Measurements from ENCODE around the gene TRIB2.

Gene TRIB2

DNA sequence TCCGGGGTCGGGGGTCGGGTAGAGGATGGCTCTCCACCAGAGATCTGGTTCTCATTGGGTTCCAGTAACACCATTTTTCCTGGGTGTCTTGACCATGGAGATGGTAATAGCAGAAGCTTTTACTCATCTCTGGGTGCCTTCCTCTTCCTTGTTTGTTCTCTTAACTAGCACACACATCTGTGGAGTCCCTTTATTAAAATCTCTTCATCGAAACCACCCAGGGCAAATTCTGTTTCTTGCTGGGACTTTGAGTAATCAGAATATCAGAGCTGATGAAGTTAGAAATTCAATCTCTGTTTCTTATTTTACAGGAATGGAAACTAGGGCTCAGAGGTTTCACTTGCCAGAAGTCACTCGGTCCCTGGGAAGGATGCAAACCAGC, 15.0 kb upstream of the TRIB2 start:
- DNase-seq: no peak

DNA sequence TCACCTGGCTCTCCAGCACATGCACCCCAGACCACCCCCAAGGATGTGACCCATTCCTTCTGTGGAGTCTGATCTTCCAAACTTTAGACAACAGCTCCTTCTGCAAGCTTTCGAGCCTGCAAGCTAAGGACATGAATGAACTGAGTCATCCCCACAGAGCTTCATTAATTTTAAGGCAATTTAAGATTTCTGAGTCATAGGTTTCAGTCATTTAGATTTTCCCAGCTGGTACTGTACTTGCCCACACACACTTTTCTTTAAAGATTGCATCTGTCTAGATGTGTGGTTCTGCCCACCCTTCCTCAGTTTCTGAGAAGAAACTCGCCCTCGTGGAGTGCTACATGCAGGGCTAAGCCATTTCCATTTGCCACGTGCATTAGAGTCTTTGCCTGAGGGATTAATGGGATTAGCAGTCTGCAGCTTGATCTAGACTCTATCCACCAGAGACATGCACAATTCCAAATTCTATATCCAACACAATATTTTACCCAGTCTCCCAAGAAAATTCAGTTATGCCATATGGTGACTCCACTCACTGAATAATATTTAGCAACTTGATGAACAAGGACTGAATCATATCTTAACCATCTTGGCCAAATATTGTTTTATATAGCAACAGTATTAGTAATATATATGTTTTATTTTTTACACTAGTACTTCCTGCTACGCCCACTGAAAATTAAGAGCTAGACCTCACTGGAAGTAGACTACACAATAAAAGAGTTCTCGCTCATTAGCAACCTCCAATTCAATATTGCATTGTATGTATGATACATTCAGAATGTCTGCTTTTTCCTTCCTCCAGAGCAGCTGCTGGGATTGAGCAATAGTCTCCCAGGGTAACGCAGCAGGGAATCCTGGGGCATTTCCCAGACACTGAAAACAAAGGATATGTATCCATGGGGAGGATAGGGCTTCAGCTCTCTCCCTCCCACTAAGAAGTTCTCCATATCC, 14.3 kb upstream of the TRIB2 start:
- DNase-seq: peak; percentile 83

DNA sequence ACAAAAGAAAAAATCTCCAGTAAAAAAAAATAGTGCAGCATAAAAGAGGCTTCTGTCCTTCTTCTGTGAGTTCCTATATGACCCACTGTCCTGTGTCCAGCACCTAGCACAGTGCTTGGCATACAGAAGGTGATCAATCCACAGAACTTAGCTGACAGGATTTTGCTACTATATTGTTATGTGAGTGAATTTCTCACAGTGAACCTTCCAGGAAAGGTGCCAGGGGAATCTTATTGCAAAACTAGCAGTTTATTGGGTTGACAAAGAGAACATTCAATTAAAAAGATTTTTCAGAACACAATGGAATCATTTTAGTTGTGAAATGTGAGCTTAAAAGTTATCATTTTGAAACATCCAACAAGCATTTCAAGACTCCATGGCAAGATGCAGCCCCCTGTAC, 12.4 kb upstream of the TRIB2 start:
- DNase-seq: no peak

DNA sequence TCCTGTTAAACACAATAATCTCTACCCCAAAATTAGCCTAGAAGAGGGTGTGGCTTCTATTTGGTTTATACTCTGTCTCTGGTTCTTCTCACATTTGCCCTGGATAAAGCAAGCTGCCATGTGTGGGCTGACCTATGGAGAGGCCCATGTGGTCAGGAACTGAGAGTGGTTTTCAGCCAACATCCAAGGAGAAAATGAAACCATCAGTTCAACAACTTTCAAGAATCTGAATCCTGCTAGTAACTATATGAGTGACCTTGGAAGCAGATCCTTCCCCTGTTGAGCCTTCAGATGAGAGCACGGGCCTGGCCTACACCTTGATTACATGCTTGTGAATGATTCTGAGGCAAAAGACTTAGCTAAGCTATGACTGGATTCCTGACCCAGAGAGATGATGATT, 11.5 kb upstream of the TRIB2 start:
- no peak for DNase-seq

DNA sequence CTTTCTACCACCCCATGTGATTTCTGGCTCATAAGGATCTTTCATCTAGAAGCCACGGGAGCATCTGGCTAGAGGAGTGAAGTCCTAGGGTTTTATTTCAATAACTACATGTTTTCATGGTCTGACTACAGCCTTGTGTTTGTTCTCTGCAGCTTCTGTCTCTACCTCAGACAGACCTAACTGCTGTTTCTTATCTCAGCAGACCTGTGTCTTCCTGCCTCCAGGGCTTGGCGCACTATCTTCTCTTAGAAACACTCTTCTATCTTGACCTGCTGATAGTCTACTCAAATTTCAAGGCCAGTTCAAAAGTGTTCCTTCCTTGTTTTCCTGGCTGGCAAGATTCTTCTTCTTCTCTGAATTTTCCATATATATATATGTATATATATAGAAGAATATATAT, 11.0 kb upstream of the TRIB2 start:
- no peak for DNase-seq

DNA sequence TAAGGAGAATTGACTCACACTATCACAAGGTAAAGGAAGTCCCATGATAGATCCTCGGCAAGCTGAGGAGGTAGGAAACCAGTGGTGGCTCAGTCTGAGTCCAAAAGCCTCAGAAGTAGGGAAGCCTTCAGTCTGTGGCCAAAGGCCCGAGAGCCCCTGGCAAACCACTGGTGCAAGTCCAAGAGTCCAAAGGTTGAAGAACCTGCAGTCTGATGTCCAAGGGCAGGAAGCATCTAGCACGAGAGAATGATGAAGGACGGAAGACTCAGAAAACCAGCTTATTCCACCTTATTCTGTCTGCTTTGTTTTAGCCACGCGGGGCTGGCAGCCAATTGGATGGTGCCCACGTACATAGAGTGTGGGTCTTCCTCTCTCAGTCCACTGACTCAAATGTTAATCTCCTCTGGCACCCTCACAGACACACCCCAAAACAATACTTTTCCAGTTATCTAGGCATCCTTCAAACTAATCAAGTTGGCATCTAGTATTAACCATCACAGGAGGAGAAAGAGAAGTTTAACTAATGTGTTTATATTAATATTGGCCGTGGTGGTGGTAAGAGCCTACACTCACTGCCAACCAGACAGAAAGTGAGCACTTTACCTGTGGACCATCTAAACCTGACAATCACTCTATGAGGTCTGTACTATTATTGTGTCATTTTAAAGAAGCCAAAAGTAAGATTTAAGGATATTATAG, 8.1 kb upstream of the TRIB2 start:
- no peak for DNase-seq

DNA sequence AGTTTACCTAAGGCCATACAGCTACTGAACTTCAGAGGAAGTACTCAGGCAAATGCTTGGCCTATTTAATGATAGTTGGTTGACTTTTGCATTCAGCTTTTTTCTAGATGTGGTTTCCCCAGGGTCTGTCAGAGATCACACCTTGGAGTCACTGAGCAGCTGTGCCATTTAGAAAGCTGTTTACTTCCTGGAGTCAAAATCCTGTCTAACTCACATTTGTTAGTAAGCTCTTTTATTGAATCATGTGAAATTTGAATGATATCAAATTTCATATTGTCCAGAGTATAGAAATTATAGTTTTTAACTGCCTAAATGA, 7.6 kb upstream of the TRIB2 start:
- no peak for DNase-seq

DNA sequence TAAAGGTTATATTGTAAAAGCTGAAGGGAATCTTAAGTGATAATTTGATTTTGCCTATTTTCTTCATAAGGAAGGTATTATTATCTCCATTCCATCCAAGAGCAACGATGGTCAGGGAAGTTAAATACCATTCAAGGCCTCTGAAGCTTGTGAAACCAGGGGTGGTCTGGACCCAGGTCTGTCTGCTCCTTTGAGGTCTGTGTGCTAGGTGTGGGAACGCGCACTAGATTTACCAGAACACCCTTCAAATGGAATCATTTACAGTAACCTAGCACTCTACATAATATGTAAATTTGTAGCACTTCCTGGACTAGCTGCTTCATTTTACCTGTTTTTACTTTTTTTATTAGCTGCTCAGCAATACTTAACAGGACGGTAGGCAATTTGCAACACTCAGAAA, 6.4 kb upstream of the TRIB2 start:
- DNase-seq: no peak

DNA sequence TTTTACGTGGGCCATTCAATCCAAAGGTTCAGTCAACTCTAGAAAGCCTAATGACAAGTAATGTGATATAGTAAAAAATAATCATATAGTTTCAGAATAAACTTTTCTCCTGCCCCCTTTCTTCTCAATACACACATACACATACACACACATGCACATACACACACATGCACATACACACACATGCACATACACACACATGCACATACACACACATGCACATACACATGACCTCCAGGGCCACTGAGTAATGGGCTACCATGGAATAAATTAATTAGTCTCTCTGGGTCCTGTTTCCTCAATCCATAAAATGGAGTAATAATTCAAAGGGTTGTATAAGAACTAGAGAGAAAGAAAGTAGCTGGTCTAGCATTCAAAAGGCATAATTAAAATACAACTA, 5.4 kb upstream of the TRIB2 start:
- DNase-seq: no peak

DNA sequence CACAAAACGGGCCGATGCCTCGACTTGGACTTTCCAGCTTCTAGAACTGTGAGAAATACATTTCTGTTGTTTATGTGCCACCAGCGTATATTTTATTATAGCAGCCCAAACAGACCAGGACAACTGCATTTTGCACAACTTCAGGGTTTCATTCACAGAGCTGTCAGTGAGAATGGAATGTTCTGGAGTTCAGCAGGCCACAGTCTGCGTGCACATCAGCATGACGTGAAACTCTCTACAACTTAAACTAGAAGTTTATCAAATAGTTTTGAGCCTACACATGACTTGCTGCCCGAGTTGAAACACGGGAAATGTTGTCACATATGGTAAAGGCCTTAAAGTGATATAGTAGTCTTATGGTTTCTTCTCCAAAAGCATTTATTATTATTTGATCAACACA, 3.9 kb upstream of the TRIB2 start:
- DNase-seq: no peak

DNA sequence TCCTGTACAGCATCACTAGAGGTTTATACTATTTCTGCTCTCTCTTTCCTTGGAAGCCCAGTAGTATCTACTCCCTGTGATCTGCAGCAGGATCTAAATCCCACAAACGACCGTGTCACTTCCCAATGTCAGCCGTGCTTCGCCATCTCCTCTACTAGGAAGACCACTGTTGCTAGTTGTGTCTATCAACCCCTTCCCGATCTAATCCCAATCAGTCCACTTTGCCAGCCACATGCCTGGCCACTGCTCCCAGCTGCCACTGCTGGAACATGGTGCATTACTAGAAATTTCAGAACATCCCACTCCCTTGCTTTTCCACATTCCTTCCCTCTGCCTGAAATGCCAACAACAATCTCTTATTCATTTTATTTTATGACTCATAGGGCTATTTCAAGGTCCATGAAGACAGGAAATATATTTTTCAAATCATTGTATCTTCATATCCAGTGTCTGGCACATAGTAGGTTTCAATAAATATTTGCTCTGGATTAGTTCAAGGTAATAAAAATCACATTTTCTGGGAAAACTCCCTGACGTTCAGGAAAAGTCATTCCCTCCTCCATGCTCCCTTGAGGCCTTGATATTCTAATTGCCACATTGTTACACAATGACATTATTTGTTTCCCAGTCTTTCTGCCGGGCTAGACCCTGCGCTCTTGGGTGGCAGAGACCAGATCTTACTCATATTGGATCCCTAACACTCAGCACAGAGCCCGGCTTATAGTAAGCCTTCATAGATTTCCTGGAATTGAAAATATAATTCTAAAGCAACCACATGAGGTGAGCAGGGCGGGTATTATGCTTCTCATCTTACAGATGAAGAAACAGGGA, 2.1 kb upstream of the TRIB2 start:
- DNase-seq: no peak

DNA sequence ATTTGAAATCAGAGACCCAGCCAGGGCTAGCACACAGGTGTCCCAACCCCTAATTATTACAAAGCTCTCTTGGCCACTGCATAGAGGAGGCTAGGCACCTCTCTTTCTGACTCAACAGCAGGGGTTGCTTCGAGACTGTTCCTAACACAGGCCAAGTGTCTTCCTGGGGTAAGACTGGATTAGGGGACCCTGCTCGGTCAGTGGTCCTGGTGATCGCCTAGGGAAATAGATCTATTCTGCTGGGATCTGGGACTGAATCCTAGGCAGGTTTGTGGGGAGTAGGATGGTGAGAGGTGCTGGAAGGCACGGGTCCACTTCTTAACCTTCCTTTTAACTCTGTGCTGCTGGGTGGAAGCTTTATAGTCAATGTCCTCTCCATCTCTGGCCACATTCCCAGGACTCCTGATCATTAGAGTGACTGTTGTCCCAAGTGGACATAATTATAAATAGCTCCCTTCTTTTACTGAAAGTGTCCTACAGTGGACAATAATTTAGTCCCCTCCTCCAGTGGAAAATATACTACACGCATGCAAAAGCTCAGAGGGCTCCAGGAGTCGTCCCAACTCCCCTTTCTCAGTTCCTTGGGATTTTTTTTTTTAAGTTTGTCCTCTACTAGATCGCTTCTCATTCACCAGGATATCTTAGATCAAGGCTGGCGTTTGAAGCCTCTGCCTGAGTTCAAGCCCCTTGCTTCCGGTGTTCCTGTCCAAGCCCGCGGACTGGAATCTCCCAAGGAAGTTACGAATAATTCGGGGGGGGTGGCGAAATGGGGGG, 1.3 kb upstream of the TRIB2 start:
- no peak for DNase-seq

DNA sequence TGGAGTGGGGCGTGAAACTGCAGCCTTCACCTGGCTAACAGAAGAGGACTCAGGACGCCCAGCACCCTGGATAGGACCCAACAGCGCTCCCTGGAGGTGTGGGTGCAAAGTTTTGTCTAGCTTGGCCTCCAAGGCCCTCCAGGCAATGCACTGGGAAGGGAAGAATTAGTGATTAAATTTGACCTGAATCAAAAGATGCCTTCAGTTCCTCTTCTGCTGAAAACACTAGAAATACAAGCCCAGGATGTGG, 779 bp upstream of the TRIB2 start:
- peak; percentile 88 for DNase-seq

DNA sequence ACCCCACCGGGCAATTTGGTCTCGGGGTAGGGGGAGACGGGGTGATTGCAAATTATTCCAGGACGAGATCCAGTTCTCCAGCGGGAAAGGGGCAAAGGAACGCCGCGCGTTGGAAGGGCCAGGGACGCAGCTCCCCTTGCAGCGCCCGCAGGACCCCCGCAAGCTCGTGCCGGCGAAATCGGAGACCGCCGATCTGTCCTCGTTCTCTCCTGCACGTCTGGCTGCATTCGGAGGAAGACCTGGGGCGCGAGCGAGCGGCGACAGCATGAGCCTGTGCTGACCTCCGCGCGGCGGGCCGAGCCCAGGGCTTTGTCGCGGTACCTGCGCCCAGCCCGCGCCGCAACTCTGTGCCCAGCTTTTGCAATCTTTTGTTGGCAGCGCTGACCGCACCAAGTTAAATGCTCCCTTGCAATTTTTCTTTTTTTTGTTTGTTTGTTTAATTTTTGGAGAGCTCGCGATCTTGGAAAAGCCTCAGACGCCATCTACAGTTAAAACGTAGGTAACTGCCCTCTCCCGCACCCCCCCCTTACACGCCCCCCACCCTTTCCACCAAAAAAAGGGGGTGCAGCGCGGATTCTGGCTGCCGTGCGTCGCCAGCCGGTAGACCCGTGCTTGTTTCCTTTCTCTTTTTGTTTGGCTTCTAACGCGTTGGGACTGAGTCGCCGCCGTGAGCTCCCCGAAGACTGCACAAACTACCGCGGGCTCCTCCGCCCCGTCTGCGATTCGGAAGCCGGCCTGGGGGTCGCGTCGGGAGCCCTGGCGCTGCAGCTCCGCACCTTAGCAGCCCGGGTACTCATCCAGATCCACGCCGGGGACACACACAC, 667 bp downstream of the TRIB2 start:
- peak; percentile 72 for DNase-seq

DNA sequence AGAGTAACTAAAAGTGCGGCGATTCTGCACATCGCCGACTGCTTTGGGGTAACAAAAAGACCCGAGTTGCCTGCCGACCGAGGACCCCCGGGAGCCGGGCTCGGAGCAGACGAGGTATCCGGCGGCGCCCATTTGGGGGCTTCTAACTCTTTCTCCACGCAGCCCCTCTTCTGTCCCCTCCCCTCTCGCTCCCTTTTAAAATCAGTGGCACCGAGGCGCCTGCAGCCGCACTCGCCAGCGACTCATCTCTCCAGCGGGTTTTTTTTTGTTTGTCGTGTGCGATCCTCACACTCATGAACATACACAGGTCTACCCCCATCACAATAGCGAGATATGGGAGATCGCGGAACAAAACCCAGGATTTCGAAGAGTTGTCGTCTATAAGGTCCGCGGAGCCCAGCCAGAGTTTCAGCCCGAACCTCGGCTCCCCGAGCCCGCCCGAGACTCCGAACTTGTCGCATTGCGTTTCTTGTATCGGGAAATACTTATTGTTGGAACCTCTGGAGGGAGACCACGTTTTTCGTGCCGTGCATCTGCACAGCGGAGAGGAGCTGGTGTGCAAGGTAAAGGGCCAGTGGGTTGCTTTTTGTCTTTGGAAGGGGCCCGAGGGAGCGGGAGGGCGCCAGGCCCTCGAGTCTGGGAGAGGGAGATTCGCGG, 1.4 kb downstream of the TRIB2 start:
- peak; percentile 69 for DNase-seq

DNA sequence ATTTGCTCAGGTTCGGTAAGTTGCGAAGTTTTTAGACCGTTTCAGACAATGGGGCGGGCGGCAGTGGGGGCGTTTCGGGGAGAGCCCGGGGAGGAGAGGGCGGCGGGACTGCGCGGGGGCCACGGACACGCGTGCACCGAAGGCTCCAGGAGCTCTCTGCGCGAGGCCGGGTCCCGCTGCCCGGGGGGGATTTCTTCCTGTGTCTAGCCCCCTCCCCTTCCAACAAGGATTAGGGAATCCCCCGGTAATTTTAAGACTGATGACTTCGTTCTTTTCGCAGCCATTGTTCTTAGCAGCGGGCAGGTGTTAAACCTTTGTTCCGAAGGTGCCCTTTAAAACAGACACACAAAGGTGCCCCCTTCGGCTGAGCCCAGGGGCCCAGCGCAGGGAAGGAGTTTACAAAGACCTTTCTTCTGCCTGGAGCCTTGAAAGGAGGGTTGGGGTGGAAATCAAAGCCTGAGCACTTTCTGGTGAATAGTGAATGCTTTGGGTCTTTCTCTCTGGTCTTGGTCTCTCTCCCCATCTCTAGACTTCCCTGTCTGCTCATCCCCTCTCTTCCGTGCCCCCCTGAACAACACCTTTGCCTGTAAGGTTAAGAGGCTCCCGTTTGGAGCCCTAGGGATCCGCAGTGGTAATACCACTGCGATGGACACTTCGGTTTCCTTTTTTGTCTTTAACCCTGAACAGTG, 2.1 kb downstream of the TRIB2 start:
- peak; percentile 56 for DNase-seq

DNA sequence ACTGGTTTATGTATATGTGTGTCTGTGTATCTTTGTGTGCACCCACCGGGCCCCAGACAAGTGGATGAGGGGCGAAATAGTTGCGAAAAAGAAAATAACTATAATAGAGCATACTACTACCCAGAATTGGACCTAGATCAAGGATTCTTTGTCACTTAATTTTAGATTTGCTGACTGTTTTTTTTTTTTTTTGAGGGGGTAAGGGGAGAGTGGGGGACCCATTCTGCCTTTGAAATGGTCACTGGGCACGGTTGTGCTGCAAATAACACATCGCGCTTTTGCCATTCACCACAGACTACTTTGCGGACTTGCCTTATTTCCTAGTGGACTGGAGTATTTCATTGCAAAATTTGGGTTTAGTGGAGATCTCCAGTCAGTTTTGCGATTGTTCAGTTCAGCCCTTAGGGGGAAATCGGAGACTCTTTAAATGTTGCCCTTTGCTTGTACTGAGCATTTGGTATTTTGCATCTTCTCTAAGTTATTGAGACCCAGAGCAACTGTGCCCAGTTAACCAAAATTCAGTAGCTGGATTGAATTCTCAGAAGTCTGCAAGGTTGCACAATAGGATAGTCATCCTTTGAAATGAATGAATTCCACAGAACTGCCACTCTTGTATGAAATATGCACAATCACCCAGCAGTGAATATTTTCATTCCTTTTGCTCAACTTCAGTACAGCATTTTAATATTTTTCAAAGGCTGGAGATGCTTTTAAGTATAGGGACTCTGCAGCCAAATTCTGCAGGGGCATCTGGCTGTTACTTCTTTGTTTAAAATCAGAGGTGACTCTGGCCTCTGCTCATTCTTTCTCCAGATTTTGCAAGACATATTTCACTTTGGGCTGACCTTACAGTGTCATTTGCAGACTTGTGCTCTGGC, 2.9 kb downstream of the TRIB2 start:
- DNase-seq: no peak

DNA sequence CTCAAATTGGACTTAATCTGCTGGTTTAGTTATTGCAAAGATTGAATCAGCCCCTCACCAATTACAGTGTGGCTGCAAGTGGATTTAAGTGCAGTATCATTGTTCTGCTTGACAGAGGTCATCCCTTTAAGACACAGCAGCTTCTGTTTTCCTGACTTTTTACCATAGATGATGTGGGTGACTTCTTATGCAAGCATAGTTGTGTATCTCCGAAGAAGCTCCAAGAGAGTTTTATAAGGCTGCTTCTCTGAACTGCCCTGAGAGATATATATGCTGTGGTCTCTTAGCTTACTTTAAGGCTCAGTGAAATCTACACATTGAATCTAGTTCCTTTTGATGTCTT, 3.5 kb downstream of the TRIB2 start:
- DNase-seq: peak; percentile 30

DNA sequence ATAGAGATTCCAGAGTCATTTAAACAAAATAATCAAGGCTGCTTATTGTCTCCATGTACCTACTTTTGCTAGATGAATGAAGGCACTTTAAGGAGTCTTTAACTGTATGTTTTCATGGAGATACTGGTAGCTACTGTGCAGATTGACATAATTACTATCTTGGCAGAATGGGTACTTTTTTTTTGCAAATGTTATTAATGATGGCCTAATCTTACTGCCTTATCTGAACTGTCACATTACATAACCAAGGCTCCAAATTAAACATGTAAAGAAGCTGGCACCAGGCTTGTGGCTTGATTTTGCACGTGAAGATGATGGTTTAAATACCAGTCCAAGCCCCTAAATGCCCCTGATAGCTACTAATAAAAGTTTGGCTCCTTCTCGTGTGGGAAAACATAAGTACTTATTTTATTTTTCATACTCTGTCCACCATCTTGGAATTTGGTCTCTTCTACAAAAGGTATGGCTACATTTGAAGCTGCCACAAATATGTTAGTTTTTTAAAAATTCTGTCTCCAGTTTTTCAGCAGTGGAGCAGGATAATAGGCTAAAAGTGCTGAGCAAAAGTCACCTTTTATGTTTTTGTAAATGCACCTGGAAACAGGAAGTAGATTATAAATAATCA, 4.1 kb downstream of the TRIB2 start:
- DNase-seq: no peak

All from NCI-H82 (cell line).